Choroid plexus epithelial cell (primary cell): ENCODE data around the gene ITCH.

ENCODE experiments used
- DNase-seq: peaks from one replicate; pipeline ENCODE4 v3.0.0-alpha.2; 2010; ENCODE audit warnings: low read depth
- H3K4me3 ChIP-seq: 2 replicates; pipeline ENCODE4 v1.5.1; 2011; ENCODE audit warnings: low read depth, mild to moderate bottlenecking, control low read depth, low read length, moderate library complexity
- TF ChIP-seq, protein P1 (sequence below): conservative IDR thresholded peaks from 2 replicates; pipeline ENCODE4 v1.5.1; 2011; ENCODE audit warnings: low read depth, mild to moderate bottlenecking, control low read depth, inconsistent platforms, low read length, moderate library complexity

ITCH gene

DNA sequence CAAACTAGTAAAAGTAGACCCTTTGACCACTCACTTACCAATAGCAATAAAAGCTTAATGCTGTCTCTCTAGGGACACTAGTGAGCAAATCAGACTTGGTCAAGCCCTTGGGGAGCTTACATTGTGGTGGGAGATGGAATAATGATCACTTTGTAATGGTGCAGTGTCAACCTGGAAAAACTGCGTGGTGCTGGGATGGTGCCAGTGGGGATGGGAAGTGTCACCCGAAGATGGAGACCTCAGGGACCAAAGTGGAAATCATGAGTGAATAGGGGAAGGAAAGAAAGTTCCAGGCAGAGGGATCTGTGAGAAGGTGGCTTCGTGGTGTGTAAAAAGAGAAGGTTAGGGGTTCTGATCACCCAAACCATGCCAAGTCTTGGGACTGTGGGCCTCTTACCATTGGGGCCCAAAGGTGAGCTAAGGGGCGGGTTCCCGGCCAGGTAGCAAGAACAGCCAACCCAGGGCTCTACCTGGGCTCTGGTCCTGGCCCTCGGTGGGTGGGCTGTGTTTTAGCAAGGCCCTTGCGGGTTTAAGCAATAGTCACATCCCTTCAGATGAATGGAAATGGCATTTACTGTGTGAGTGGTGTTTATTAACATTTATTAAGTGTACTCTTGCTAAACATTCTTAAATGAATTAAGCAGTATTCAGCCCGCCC, 168.7 kb downstream of the ITCH start:
- no peak for DNase-seq
- TF ChIP-seq, protein P1, sequence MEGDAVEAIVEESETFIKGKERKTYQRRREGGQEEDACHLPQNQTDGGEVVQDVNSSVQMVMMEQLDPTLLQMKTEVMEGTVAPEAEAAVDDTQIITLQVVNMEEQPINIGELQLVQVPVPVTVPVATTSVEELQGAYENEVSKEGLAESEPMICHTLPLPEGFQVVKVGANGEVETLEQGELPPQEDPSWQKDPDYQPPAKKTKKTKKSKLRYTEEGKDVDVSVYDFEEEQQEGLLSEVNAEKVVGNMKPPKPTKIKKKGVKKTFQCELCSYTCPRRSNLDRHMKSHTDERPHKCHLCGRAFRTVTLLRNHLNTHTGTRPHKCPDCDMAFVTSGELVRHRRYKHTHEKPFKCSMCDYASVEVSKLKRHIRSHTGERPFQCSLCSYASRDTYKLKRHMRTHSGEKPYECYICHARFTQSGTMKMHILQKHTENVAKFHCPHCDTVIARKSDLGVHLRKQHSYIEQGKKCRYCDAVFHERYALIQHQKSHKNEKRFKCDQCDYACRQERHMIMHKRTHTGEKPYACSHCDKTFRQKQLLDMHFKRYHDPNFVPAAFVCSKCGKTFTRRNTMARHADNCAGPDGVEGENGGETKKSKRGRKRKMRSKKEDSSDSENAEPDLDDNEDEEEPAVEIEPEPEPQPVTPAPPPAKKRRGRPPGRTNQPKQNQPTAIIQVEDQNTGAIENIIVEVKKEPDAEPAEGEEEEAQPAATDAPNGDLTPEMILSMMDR = no peak
- H3K4me3 ChIP-seq = no peak overlapping the region

DNA sequence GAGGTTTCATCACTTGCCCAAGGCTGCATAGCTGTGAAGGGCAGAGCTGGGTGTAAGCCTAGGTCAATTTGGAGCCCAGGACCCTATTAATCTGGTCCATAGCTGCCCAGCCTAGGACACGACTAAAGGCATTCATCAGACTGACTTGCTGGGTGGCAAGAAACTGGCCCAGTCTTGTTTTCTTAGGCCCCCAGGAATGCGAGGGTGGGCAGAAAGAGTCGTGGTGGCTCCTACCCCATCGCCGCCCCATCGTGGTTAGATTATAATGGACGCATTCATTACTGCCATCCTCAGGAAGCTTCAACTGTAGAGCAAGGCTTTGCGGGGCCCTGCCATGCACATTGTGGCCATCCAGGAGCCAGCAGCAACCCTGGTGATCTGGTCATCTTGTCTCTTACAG, 169.2 kb downstream of the ITCH start:
- H3K4me3 ChIP-seq = no peak overlapping the region
- TF ChIP-seq, protein P1 = no peak
- no peak for DNase-seq

DNA sequence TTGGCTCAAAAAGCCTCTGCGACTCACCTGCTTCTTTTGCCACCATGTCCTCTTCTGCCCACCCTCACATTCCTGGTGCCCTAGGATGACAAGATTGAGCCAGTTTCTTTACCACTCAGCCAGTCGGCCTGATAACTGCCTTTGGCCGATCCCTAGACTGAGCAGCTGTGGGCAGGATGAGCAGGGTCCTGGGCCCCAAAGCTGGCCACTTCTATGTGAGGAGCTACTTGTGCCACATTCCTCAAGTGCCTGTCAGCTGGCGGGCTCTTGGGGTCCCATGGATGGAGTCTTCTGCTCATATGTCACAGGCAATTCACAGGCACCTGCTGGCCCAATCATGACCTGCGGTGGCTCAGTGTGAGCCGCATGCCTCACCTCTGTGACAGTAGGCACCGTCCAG, 169.7 kb downstream of the ITCH start:
- no peak overlapping the region for H3K4me3 ChIP-seq
- TF ChIP-seq, protein P1 = no peak
- no peak for DNase-seq

DNA sequence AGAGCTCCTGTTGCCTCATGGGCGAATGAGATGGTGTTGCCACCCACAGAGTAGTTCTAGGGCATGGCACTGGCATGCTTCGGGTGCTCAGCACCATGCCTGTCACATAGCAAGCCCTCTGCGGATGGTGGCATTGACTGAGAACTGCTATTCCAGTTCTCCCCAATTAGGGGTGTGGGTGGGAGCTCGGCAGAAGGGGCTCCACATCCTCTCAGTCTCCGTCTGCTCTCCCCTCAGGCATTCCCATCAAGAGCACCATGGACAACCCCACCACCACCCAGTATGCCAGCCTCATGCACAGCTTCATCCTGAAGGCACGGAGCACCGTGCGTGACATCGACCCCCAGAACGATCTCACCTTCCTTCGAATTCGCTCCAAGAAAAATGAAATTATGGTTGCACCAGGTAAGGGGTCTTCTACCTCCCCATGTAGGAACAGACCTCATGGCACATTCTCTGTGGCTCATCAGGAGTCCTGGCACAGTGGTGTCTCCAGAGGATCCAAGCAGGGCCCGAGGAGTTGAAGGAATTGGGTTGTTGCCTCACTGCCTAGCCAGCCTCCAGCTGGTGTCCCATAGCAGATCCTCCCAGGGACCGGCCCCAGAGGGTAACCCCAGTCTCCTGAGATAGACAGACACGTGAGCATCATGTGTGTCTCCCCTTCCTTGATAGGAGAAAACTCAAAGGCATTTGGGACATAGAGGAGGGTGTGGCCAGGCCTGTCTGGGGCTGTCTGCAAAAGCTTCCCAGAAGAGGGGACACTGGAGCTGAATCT, 171.5 kb downstream of the ITCH start:
- DNase-seq = no peak
- no peak overlapping the region for H3K4me3 ChIP-seq
- TF ChIP-seq, protein P1 = no peak

DNA sequence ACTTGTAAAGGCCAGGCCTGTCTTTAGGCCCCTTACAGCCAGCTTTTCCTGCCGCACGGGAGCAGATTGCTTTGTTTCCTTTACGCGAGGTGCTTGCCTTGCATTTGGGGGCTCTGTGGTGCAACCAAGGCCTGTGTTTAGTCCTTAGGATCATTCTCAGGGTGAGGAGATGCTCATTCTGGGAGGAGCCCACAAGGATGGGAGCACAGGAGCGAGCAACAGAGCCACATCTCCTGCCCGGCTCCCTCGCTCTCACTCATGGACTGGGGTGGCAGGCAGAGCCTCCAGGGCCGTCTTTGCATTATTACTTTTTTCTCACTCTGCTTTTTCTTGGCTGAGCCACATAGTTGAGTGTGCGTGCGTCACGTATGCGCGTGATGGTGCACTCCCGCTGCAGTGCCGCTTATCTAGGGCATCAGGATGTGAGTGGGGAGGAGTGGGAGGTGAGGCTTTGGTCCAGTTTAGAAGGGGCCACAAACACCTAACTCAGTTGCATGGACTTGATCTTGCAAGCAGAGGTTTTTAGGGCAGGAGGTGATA, 172.3 kb downstream of the ITCH start:
- TF ChIP-seq, protein P1 = no peak
- no peak for DNase-seq
- H3K4me3 ChIP-seq = no peak overlapping the region

DNA sequence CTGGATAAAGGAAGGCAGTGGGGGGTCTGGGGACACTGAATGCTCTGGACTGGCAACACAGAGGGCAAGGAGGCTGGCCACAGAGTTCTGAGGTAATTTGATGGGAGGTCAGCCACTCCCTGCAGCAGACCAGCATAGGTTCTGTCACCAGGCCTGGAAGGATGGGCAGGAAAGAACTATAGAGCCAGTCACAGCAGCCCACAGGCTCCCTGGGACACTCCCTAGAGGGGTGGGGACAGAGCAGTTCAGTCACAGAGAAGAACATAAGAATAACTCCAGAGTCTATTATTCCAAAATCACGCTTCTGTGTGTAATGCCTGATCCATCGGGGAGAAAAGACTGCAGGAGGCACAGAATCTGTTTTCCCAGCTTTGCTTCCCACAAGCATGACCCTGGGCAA, 172.8 kb downstream of the ITCH start:
- no peak overlapping the region for H3K4me3 ChIP-seq
- no peak for DNase-seq

More for the DNA sequence above, 172.8 kb downstream of the ITCH start:
- TF ChIP-seq, protein P1 = no peak
